ENCODE measurements around the gene WDR5B.

WDR5B gene

DNA sequence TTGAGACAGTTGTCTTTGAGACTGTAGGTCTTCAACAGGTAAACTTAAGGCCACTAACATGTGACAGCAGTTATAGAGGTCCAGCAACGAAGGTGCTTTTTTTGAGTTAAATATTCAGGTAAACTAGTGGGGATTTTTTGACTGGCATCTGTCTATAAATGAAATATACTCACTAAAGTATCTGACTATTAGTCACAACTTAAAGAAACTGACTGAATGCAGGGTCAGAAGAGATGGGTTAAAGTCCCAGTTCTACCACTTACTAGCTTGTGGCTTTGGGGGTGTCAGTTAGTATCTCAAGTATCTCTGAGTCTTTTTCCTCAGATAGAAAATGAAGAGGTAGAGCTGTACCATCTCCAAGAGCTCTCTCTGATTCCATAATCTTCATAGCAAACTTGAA is 50.8 kb downstream of the WDR5B start:
- no peak for DNase-seq

- DNase-seq = no peak
Observed at GRCh38 chr3:122364490-122364889, 51.4 kb downstream of the WDR5B start.
